Parathyroid adenoma (tissue), 2 donors: ENCODE data around the gene PCNX3.

Experiments
- H2AFZ ChIP-seq: fragments of 300-600 bp; sonication (generic); one replicate; pipeline ENCODE4 v1.7.0; 2017; ENCODE audit warnings: antibody characterized with exemption, mild to moderate bottlenecking
- H3K27ac ChIP-seq: fragments of 300-600 bp; sonication (generic); one replicate; pipeline ENCODE4 v1.7.0; 2017
- H3K27me3 ChIP-seq: fragments of 300-600 bp; sonication (generic); one replicate; pipeline ENCODE4 v1.7.0; 2017; ENCODE audit warnings: low read length; ENCODE audit not compliant: control insufficient read depth, insufficient read depth
- H3K36me3 ChIP-seq: fragments of 300-600 bp; sonication (generic); one replicate; pipeline ENCODE4 v1.7.0; 2017; ENCODE audit warnings: low read length; ENCODE audit not compliant: control insufficient read depth, insufficient read depth
- H3K4me1 ChIP-seq: fragments of 300-600 bp; sonication (generic); one replicate; pipeline ENCODE4 v1.7.0; 2017; ENCODE audit warnings: control low read depth
- H3K4me2 ChIP-seq: fragments of 300-600 bp; sonication (generic); one replicate; pipeline ENCODE4 v1.7.0; 2017; ENCODE audit warnings: low read length
- H3K4me3 ChIP-seq: fragments of 300-600 bp; sonication (generic); one replicate; pipeline ENCODE4 v1.7.0; 2017; ENCODE audit warnings: low read depth, low read length
- H3K79me2 ChIP-seq: fragments of 300-600 bp; sonication (generic); one replicate; pipeline ENCODE4 v1.7.0; 2017; ENCODE audit warnings: control low read depth
- H3K9ac ChIP-seq: fragments of 300-600 bp; sonication (generic); one replicate; pipeline ENCODE4 v1.7.0; 2017; ENCODE audit warnings: mild to moderate bottlenecking
- H3K9me3 ChIP-seq: fragments of 300-600 bp; sonication (generic); one replicate; pipeline ENCODE4 v1.7.0; 2017; ENCODE audit warnings: low read length; ENCODE audit not compliant: control insufficient read depth
- TF ChIP-seq, protein P1 (sequence below): fragments of 300-600 bp; sonication (generic); IDR thresholded peaks from one replicate; pipeline ENCODE4 v1.7.0; 2017; ENCODE audit warnings: antibody characterized with exemption, mild to moderate bottlenecking
- donor health status: primary hyperparathyroidism.

The PCNX3 gene

DNA sequence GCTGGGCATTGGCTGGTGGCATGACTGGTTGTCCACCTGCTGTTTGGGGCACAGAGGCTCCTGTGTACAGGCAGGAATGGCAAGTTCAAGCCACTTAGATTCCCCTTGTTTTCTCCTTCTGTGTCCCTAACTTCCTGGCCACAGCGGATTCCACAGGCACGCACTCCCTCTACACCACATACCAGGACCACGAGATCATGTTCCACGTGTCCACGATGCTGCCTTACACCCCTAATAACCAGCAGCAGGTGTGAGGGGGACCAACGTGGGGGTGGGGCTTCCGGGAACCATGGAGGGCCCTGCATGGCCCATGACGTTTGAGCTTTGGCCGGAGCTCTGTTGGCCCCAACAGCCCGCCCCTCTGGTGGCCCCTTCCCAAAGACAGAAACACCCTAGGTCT is 30.1 kb downstream of the PCNX3 start:
- no peaks in the 10 kb centered on the region for H3K9me3 ChIP-seq
- H3K27ac ChIP-seq = no peak overlapping the region
- TF ChIP-seq, protein P1, sequence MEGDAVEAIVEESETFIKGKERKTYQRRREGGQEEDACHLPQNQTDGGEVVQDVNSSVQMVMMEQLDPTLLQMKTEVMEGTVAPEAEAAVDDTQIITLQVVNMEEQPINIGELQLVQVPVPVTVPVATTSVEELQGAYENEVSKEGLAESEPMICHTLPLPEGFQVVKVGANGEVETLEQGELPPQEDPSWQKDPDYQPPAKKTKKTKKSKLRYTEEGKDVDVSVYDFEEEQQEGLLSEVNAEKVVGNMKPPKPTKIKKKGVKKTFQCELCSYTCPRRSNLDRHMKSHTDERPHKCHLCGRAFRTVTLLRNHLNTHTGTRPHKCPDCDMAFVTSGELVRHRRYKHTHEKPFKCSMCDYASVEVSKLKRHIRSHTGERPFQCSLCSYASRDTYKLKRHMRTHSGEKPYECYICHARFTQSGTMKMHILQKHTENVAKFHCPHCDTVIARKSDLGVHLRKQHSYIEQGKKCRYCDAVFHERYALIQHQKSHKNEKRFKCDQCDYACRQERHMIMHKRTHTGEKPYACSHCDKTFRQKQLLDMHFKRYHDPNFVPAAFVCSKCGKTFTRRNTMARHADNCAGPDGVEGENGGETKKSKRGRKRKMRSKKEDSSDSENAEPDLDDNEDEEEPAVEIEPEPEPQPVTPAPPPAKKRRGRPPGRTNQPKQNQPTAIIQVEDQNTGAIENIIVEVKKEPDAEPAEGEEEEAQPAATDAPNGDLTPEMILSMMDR = no peak
- H3K4me3 ChIP-seq = no peak overlapping the region
- no peak overlapping the region for H3K4me2 ChIP-seq
- H3K4me1 ChIP-seq = no peaks in the 10 kb centered on the region
- no peaks in the 10 kb centered on the region for H3K79me2 ChIP-seq
- no peaks in the 10 kb centered on the region for H3K27me3 ChIP-seq
- no peak overlapping the region for H2AFZ ChIP-seq
- no peak overlapping the region for H3K9ac ChIP-seq
- H3K36me3 ChIP-seq = no peaks in the 10 kb centered on the region

DNA sequence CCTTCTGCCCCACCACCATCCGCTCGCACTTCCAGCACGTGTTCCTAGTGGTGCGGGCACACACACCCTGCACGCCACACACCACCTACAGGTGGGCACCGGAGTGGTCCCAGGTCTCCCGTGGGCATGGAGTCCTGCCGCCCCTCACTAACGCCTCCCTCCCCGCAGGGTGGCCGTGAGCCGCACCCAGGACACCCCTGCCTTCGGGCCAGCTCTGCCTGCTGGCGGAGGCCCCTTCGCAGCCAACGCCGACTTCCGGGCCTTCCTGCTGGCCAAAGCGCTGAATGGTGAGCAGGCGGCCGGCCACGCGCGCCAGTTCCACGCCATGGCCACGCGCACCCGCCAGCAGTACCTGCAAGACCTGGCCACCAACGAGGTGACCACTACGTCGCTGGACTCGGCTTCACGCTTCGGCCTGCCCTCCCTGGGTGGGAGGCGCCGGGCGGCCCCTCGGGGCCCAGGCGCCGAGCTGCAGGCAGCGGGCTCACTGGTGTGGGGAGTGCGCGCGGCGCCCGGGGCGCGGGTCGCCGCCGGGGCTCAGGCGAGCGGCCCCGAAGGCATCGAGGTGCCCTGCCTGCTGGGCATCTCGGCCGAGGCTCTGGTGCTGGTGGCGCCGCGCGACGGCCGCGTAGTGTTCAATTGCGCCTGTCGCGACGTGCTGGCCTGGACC is 30.8 kb downstream of the PCNX3 start:
- Histone ChIP-seq H3K4me1 (peaks cover under 1% of the 10 kb centered on the region), H3K4me3 (no peak overlapping the region), H3K36me3 (no peaks in the 10 kb centered on the region), H3K4me2 (no peak overlapping the region), H3K27ac (no peak overlapping the region), H3K79me2 (no peaks in the 10 kb centered on the region), H3K27me3 (no peaks in the 10 kb centered on the region), H2AFZ (no peak overlapping the region), H3K9ac (no peak overlapping the region), H3K9me3 (no peaks in the 10 kb centered on the region)
- TF ChIP-seq, protein P1 = no peak

- TF ChIP-seq, protein P1 = no peak
- Histone ChIP-seq H3K9ac (no peak overlapping the region), H2AFZ (no peak overlapping the region), H3K27me3 (no peaks in the 10 kb centered on the region), H3K4me3 (no peak overlapping the region), H3K4me1 (peaks cover 4% of the 10 kb centered on the region), H3K27ac (no peak overlapping the region), H3K79me2 (no peaks in the 10 kb centered on the region), H3K9me3 (no peaks in the 10 kb centered on the region), H3K36me3 (no peaks in the 10 kb centered on the region), H3K4me2 (no peak overlapping the region)
Measured at GRCh38 chr11:65646958-65647701, 31.6 kb downstream of the PCNX3 start.

- Histone ChIP-seq H3K4me3 (no peak overlapping the region), H3K4me1 (peaks cover 10% of the 10 kb centered on the region), H3K9ac (no peak overlapping the region), H3K27ac (no peak overlapping the region), H3K36me3 (no peaks in the 10 kb centered on the region), H3K4me2 (no peak overlapping the region), H3K27me3 (no peaks in the 10 kb centered on the region), H3K79me2 (no peaks in the 10 kb centered on the region), H2AFZ (no peak overlapping the region), H3K9me3 (no peaks in the 10 kb centered on the region)
- TF ChIP-seq, protein P1 = no peak
Measured at GRCh38 chr11:65648997-65649493, 33.5 kb downstream of the PCNX3 start.
